Measurements from ENCODE around the gene CMTM5.

Gene CMTM5

DNA sequence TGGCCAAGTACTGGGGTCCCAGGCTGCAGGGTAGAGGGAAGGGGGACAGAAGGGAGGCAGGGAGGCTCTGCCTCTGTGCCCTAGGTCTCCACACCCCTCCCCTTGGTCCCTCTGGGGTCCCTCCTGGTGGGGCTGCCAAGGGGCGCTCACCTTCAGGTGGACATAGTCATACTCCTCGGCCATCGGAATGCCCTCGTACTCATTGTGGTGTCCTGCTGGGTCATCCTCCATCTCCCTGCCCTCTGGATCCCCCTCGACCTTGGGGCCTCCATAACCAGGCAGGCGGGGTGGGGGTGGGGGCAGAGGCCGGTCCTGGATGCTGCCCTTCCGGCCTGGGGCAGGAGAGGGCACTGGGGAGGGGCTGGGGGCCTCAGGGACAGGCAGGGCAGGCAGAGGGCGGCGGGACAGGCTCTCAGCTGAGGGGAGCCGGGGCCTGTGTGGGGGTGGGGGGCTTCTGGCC, 17.6 kb upstream of the CMTM5 start:
- Histone ChIP-seq H3K4me3 (ENCODE audit: extremely low read depth, insufficient read depth, low read length, poor library complexity, severe bottlenecking) (no peak overlapping the region), H3K27ac (ENCODE audit: low read depth, low read length, severe bottlenecking) (no peak overlapping the region), H3K36me3 (ENCODE audit: control insufficient read depth, insufficient read depth, low read length) (peaks cover 69% of the 10 kb centered on the region), H3K9me3 (ENCODE audit: control insufficient read depth, low read length) (no peaks in the 10 kb centered on the region), H3K4me1 (ENCODE audit: control insufficient read depth, insufficient read depth, low read length, poor library complexity, severe bottlenecking) (no peaks in the 10 kb centered on the region)
- 88 to 100% methylated on average over 2 to 4 of the region's 11 CpGs for WGBS, 2 experiments (ENCODE audit: insufficient coverage in 2 of 2)

DNA sequence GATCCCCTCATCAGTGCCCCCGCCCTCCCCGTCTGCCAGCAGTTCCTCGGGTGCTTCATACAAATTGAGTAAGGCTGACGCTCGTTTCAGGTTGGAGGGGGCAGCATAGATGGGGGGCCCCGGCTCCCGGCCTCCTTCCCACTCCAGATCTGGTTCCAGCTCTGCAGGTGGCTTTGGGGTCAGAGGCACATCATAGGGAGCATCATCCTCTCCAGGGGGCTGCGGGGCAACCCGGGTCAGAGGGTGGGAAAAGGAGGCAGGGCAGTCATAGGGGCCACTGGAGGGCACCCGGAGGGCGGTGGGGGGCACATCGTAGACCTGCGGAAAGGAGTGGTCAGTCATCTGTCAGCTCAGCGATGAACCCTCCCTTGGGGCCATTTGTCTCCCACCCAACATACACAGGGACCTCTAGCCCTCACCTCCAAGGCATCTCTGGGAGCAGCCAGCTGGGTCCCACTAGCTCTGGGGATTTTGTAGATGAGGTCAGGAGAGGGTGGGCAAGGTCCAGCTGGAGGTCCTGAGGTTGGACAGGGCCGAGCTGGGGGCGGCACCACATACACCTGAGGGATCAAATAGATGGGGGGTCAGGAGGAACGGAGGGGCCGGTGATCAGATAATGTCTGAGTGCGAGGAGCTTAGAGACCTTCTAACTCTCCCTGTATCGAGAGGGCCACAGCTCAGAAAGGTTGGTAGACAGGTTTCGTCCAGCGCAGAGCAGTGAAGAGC, 17.0 kb upstream of the CMTM5 start:
- 97 to 99% methylated on average over 13 to 20 of the region's 22 CpGs for WGBS, 2 experiments (ENCODE audit: insufficient coverage in 2 of 2)
- no peak overlapping the region for H3K27ac ChIP-seq (ENCODE audit: low read depth, low read length, severe bottlenecking)
- H3K4me1 ChIP-seq (ENCODE audit: control insufficient read depth, insufficient read depth, low read length, poor library complexity, severe bottlenecking): peaks cover 2% of the 10 kb centered on the region
- no peaks in the 10 kb centered on the region for H3K9me3 ChIP-seq (ENCODE audit: control insufficient read depth, low read length)
- no peak overlapping the region for H3K4me3 ChIP-seq (ENCODE audit: extremely low read depth, insufficient read depth, low read length, poor library complexity, severe bottlenecking)
- H3K36me3 ChIP-seq (ENCODE audit: control insufficient read depth, insufficient read depth, low read length): peaks cover 69% of the 10 kb centered on the region

GRCh38 chr14:23360496-23360895, 16.4 kb upstream of the CMTM5 start:
- Histone ChIP-seq H3K27ac (ENCODE audit: low read depth, low read length, severe bottlenecking) (no peak overlapping the region), H3K36me3 (ENCODE audit: control insufficient read depth, insufficient read depth, low read length) (peaks cover 69% of the 10 kb centered on the region), H3K4me3 (ENCODE audit: extremely low read depth, insufficient read depth, low read length, poor library complexity, severe bottlenecking) (no peak overlapping the region), H3K9me3 (ENCODE audit: control insufficient read depth, low read length) (no peaks in the 10 kb centered on the region), H3K4me1 (ENCODE audit: control insufficient read depth, insufficient read depth, low read length, poor library complexity, severe bottlenecking) (peaks cover 2% of the 10 kb centered on the region)
- 78 to 86% methylated on average over 5 to 7 of the region's 11 CpGs for WGBS, 2 experiments (ENCODE audit: insufficient coverage in 2 of 2)

GRCh38 chr14:23361320-23361719, 15.5 kb upstream of the CMTM5 start:
- H3K4me3 ChIP-seq (ENCODE audit: extremely low read depth, insufficient read depth, low read length, poor library complexity, severe bottlenecking): no peak overlapping the region

DNA sequence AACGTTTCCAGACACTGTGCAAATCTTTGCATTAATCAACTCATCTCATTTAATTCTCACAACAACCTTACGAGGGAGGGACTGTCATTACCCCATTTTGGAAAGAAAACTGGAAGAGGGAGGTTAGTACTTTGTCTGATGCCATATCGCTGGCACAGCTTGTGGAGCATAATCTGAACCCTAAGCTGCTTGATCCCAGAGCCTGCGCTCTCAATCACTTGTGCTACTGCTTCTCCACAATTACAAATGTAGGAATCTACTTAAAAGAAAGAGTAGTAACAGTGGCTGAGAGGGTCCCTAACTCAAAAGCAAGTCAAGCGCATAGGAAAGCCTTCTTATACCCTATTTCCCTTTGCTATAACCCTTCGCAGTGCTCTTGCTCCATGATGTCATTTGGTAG, 15.1 kb upstream of the CMTM5 start:
- Histone ChIP-seq H3K27ac (ENCODE audit: low read depth, low read length, severe bottlenecking) (no peak overlapping the region), H3K9me3 (ENCODE audit: control insufficient read depth, low read length) (no peaks in the 10 kb centered on the region), H3K4me1 (ENCODE audit: control insufficient read depth, insufficient read depth, low read length, poor library complexity, severe bottlenecking) (peaks cover 2% of the 10 kb centered on the region), H3K36me3 (ENCODE audit: control insufficient read depth, insufficient read depth, low read length) (peaks cover 65% of the 10 kb centered on the region), H3K4me3 (ENCODE audit: extremely low read depth, insufficient read depth, low read length, poor library complexity, severe bottlenecking) (no peak overlapping the region)
- WGBS, 2 experiments (ENCODE audit: insufficient coverage in 2 of 2): 100% methylated on average over 2 to 3 of the region's 6 CpGs

More at GRCh38 chr14:23361320-23361719, 15.5 kb upstream of the CMTM5 start:
- H3K27ac ChIP-seq (ENCODE audit: low read depth, low read length, severe bottlenecking): no peak overlapping the region
- H3K4me1 ChIP-seq (ENCODE audit: control insufficient read depth, insufficient read depth, low read length, poor library complexity, severe bottlenecking): peaks cover 2% of the 10 kb centered on the region
- no peaks in the 10 kb centered on the region for H3K9me3 ChIP-seq (ENCODE audit: control insufficient read depth, low read length)
- peaks cover 69% of the 10 kb centered on the region for H3K36me3 ChIP-seq (ENCODE audit: control insufficient read depth, insufficient read depth, low read length)

- 92 to 100% methylated on average over 1 to 2 of the region's 3 CpGs for WGBS, 2 experiments (ENCODE audit: insufficient coverage in 2 of 2)
- Histone ChIP-seq H3K27ac (ENCODE audit: low read depth, low read length, severe bottlenecking) (no peak overlapping the region), H3K9me3 (ENCODE audit: control insufficient read depth, low read length) (no peaks in the 10 kb centered on the region), H3K4me3 (ENCODE audit: extremely low read depth, insufficient read depth, low read length, poor library complexity, severe bottlenecking) (no peak overlapping the region), H3K4me1 (ENCODE audit: control insufficient read depth, insufficient read depth, low read length, poor library complexity, severe bottlenecking) (peaks cover 2% of the 10 kb centered on the region), H3K36me3 (ENCODE audit: control insufficient read depth, insufficient read depth, low read length) (peaks cover 61% of the 10 kb centered on the region)
Observed at GRCh38 chr14:23362200-23362599, 14.6 kb upstream of the CMTM5 start.

DNA sequence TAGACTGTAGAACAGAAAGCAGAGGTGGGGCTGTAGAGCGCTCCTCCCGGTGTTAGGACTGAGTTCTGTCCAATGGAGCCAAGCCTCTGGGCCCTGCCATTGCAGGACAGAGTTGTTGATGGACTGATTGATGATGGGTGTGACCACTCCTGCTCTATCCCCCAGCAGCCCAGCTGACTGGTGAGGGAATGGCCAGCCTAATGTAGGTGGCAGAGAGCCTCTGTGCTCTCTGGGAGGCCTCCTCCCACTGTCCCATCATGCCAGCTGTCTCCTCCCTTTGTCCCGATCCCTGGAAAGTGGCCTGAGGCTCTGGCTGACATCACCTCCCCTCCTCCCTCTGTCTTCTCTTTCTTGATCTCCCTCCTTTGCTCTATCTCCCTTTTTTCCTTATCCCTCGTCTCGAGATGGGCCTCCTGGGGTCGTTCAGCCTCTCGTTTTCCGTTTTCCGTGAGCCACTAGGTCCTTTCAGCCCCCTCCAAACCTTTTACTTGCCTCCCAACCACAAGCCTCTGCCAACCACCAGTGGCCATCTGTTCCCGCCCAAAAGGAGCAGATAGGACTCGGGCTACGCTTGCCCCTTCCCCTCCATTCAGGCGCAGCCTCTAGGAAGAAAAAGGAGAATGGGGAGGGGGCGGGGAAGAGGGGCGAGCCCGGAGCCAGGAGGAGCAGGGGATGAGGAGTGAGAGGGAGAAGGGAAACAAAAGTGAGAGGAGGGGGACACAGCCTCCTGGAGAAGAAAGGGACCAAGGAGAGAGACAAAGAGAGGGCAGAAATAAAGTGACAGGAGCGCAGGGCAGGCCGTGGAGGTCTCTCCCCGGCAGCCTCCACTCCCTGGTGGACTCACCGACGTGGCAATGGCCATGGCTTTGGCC, 12.4 kb upstream of the CMTM5 start:
- Histone ChIP-seq H3K9me3 (ENCODE audit: control insufficient read depth, low read length) (no peaks in the 10 kb centered on the region), H3K4me3 (ENCODE audit: extremely low read depth, insufficient read depth, low read length, poor library complexity, severe bottlenecking) (peak overlapping the region; percentile 73), H3K27ac (ENCODE audit: low read depth, low read length, severe bottlenecking) (peak overlapping the region; percentile 89), H3K4me1 (ENCODE audit: control insufficient read depth, insufficient read depth, low read length, poor library complexity, severe bottlenecking) (peaks cover 2% of the 10 kb centered on the region), H3K36me3 (ENCODE audit: control insufficient read depth, insufficient read depth, low read length) (peaks cover 42% of the 10 kb centered on the region)
- 7 to 9% methylated on average over 17 to 18 of the region's 21 CpGs for WGBS, 2 experiments (ENCODE audit: insufficient coverage in 2 of 2)

DNA sequence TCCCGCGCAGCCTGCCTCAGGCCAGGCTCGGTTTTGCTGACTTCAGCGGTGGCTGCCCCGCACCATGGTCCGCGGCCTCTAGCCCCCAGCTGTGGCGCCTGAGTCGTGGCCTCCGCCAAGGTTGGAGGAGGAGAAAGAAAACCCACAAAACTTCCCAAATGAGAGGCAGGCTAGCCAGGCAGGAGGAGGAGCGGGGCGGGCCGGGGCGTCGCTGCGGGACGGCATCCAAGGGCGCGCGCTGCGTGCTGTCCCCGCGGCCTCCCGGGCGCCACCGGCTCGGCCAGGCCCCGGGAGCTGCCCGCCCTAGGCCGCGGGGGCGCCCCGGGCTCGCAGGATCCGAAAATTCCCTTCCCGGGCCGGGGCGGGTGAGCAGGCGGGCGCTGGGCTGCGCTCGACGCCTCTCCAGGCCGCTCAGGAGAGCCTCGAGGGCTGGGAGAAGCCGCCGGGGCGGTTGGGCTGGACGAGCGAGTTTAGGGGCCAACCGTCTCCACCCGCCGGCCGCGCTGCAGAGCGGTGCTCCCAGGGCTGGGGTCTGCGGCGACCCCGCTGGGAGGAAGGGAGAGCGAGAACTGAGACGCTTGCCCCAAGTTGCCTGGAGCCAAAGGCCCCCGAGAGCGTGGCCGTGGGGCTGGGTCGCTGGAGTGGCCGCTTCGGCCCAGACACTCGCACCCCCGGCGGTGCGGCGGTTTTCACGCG, 11.7 kb upstream of the CMTM5 start, which contains the start of gene EFS:
Gene EFS, minus strand, starts transcription at position 137 of the 696 bp plus-strand sequence. CDS start 147 bp downstream, outside the sequence.
- Histone ChIP-seq H3K4me1 (ENCODE audit: control insufficient read depth, insufficient read depth, low read length, poor library complexity, severe bottlenecking) (peaks cover 2% of the 10 kb centered on the region), H3K36me3 (ENCODE audit: control insufficient read depth, insufficient read depth, low read length) (peaks cover 34% of the 10 kb centered on the region)
- 0 to 1% methylated on average over 57 to 67 of the region's 74 CpGs for WGBS, 2 experiments (ENCODE audit: insufficient coverage in 2 of 2)

DNA sequence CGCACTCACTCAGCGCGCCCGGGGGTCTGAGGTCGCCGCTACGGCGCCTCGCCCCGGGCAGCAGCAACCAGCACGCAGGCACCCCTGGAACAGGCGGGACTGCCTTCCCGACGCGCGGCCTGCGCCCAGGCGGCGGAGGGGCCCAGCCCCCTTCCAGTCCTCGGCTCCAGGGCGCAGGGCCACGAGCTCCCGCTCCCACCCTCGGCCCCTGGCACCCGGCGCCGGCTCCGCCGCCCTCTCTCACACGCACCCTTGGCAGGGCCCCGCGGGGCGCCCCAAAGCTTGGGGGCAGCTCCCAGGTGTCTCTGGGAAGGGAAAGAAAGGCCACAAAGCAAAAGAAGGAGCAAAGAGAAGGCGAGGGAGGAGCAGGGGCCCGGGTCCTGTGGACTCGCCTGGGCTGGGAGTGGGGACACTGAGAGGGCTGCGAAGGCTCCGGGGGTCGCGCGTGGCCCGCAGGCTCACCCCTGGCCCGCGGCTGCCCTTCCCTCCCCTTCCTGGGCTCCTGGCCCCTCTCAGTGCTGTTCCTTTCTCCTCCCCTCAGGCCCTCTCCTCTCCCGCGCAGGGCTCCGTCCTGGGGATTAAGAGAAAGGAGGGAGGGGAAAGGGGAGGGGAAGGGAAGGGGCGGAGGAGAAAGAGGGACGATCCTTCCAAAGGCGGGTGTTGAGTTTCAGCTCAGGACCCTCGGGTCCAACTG, 11.0 kb upstream of the CMTM5 start:
- H3K27ac ChIP-seq (ENCODE audit: low read depth, low read length, severe bottlenecking): peak overlapping the region; percentile 89
- H3K36me3 ChIP-seq (ENCODE audit: control insufficient read depth, insufficient read depth, low read length): peaks cover 28% of the 10 kb centered on the region

More for the DNA sequence above, 11.7 kb upstream of the CMTM5 start, which contains the start of gene EFS:
- H3K4me3 ChIP-seq (ENCODE audit: extremely low read depth, insufficient read depth, low read length, poor library complexity, severe bottlenecking): peak within 1 kb of the TSS; percentile 73
- H3K27ac ChIP-seq (ENCODE audit: low read depth, low read length, severe bottlenecking): peak within 1 kb of the TSS; percentile 89
- H3K9me3 ChIP-seq (ENCODE audit: control insufficient read depth, low read length): no peaks in the 10 kb centered on the region

DNA sequence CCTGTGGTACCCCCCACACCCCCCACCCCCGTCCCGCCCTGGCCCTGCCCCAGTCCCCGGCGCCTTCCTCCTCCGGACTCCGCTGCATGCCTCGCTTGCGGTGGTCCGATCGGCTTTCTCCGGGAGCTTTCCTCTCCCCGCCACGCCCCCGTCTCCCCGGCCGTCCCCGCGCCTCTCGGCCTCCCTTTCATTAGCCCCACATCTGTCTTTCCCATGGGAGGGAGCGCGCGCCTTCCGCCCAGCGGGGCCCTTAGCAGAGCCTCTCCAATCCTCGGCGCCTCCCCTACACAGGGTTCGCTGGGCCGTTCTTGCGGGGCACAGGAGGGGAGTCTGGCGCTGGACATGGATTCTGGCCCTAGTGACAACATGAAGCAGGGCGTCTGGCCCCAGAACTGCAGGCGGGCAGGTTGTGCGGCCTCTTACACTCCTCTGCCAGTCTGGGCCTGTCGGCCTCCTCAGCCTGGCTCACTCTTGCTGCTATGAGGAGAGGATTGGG, 10.4 kb upstream of the CMTM5 start:
- Histone ChIP-seq H3K4me1 (ENCODE audit: control insufficient read depth, insufficient read depth, low read length, poor library complexity, severe bottlenecking) (peaks cover 2% of the 10 kb centered on the region), H3K27ac (ENCODE audit: low read depth, low read length, severe bottlenecking) (peak overlapping the region; percentile 86), H3K4me3 (ENCODE audit: extremely low read depth, insufficient read depth, low read length, poor library complexity, severe bottlenecking) (peak overlapping the region; percentile 73), H3K9me3 (ENCODE audit: control insufficient read depth, low read length) (no peaks in the 10 kb centered on the region), H3K36me3 (ENCODE audit: control insufficient read depth, insufficient read depth, low read length) (peaks cover 23% of the 10 kb centered on the region)
- WGBS, 2 experiments (ENCODE audit: insufficient coverage in 2 of 2): 2% methylated on average over 29 of the region's 34 CpGs

More for the DNA sequence above, 11.0 kb upstream of the CMTM5 start:
- Histone ChIP-seq H3K4me3 (ENCODE audit: extremely low read depth, insufficient read depth, low read length, poor library complexity, severe bottlenecking) (peak overlapping the region; percentile 73), H3K4me1 (ENCODE audit: control insufficient read depth, insufficient read depth, low read length, poor library complexity, severe bottlenecking) (peaks cover 2% of the 10 kb centered on the region), H3K9me3 (ENCODE audit: control insufficient read depth, low read length) (no peaks in the 10 kb centered on the region)
- WGBS, 2 experiments (ENCODE audit: insufficient coverage in 2 of 2): 0 to 1% methylated on average over 28 of the region's 51 CpGs
